OCI-LY3 (cell line): Measurements from ENCODE around the gene THOP1.

Source experiments
- CTCF ChIP-seq: fragments of 200-600, 300-600 bp; sonication (generic); IDR thresholded peaks from 2 replicates; pipeline ENCODE4 v1.5.1; 2014; ENCODE audit warnings: antibody characterized with exemption, low read length, low read depth
- EZH2phosphoT487 ChIP-seq: fragments of 200-600 bp; shearing (Covaris generic); IDR thresholded peaks from 2 replicates; pipeline ENCODE4 v1.6.1; 2018; ENCODE audit warnings: antibody characterized with exemption, mixed run types, low read depth

GRCh38 chr19:2765376-2765775 is 19.9 kb upstream of the THOP1 start:
- no peak for TF ChIP-seq CTCF
- TF ChIP-seq EZH2phosphoT487 = no peak
